CD4-positive, alpha-beta T cell treated with Interleukin-17A for 1 hour (primary cell): ENCODE data around the gene BCL2.

ENCODE experiments used
- DNase-seq: peaks from one replicate; pipeline ENCODE4 v3.0.0-alpha.2; 2020

Gene BCL2

GRCh38 chr18:63284827-63285733, 34.5 kb downstream of the BCL2 start:
- DNase-seq, result no peak

- DNase-seq, result no peak
Observed at GRCh38 chr18:63284173-63284799, 35.3 kb downstream of the BCL2 start.

- DNase-seq, result no peak
Observed at GRCh38 chr18:63283305-63284094, 36.1 kb downstream of the BCL2 start.

- no peak for DNase-seq
Observed at GRCh38 chr18:63282793-63283192, 36.8 kb downstream of the BCL2 start.

- DNase-seq, result no peak
Observed at GRCh38 chr18:63273222-63273927, 46.2 kb downstream of the BCL2 start.

GRCh38 chr18:63272638-63273037, 46.9 kb downstream of the BCL2 start:
- no peak for DNase-seq

- no peak for DNase-seq
Observed at GRCh38 chr18:63271881-63272299, 47.7 kb downstream of the BCL2 start.

- no peak for DNase-seq
Observed at GRCh38 chr18:63271148-63271547, 48.4 kb downstream of the BCL2 start.

GRCh38 chr18:63267975-63268721, 51.4 kb downstream of the BCL2 start:
- no peak for DNase-seq

GRCh38 chr18:63266888-63267790, 52.4 kb downstream of the BCL2 start:
- DNase-seq, result no peak

- no peak for DNase-seq
Observed at GRCh38 chr18:63265326-63265725, 54.2 kb downstream of the BCL2 start.

GRCh38 chr18:63264871-63265270, 54.7 kb downstream of the BCL2 start:
- DNase-seq, result no peak

GRCh38 chr18:63263444-63263843, 56.1 kb downstream of the BCL2 start:
- no peak for DNase-seq

GRCh38 chr18:63262369-63263335, 56.9 kb downstream of the BCL2 start:
- no peak for DNase-seq

- DNase-seq, result no peak
Observed at GRCh38 chr18:63261029-63261428, 58.5 kb downstream of the BCL2 start.

- DNase-seq, result no peak
Observed at GRCh38 chr18:63260380-63260754, 59.2 kb downstream of the BCL2 start.

- no peak for DNase-seq
Observed at GRCh38 chr18:63259567-63260379, 59.8 kb downstream of the BCL2 start.

- DNase-seq, result no peak
Observed at GRCh38 chr18:63258749-63259566, 60.6 kb downstream of the BCL2 start.
